Aorta (tissue), 5 donors: ENCODE data around the gene FTO. TPM values are rescaled to one million over a fixed set of nuclear protein-coding genes. Genes with fewer than 3 reads are reported as not detected.

ENCODE experiments used
- ATAC-seq: fragments of 200-7000 bp; cut with Tn5 transposase; one replicate; pipeline ENCODE4 v1.9.1; 2022; ENCODE audit warnings: moderate library complexity; ENCODE audit not compliant: low FRiP score
- DNase-seq, 2 donors: peaks; one replicate each; pipeline ENCODE4 v3.0.0-alpha.2; 2020
- H3K27ac ChIP-seq, 2 donors: one replicate each; pipeline ENCODE4 v1.5.1; 2013; ENCODE audit warnings: low read length in 2 of 2, mild to moderate bottlenecking in 2 of 2, moderate library complexity in 2 of 2, control low read depth in 1 of 2, inconsistent platforms in 1 of 2, low read depth in 1 of 2
- H3K27me3 ChIP-seq, 2 donors: one replicate each; pipeline ENCODE4 v1.6.1; 2013; ENCODE audit warnings: control low read depth in 1 of 2, low read length in 1 of 2, mild to moderate bottlenecking in 1 of 2, moderate library complexity in 1 of 2; ENCODE audit not compliant: insufficient read depth in 2 of 2, control insufficient read depth in 1 of 2
- H3K36me3 ChIP-seq, 2 donors: one replicate each; pipeline ENCODE4 v1.6.1; 2013; ENCODE audit warnings: control low read depth in 1 of 2, low read length in 1 of 2, mild to moderate bottlenecking in 1 of 2; ENCODE audit not compliant: insufficient read depth in 2 of 2, control insufficient read depth in 1 of 2
- H3K4me1 ChIP-seq, 2 donors: one replicate each; pipeline ENCODE4 v1.6.1; 2013; ENCODE audit warnings: low read length in 2 of 2, control low read depth in 1 of 2, mild to moderate bottlenecking in 1 of 2, moderate library complexity in 1 of 2; ENCODE audit not compliant: insufficient read depth in 2 of 2, control insufficient read depth in 1 of 2
- H3K4me3 ChIP-seq, 2 donors: one replicate each; pipeline ENCODE4 v1.5.1; 2013; ENCODE audit warnings: low read length in 2 of 2, control low read depth in 1 of 2, mild to moderate bottlenecking in 1 of 2
- H3K9me3 ChIP-seq: one replicate; pipeline ENCODE4 v1.6.1; 2013; ENCODE audit warnings: mild to moderate bottlenecking, low read length; ENCODE audit not compliant: control insufficient read depth
- WGBS, 2 donors: extraction: QIAGEN DNeasy Blood & Tissue Kit; methylation state at CpG; one replicate each; pipeline ENCODE4 v1.1.7; 2013; 5-methylcytosine and 5-hydroxymethylcytosine counted together
- intact Hi-C, 2 donors: fragments of 100-400 bp; cut with DNase I; formaldehyde crosslinking; loops; one replicate each; pipeline versions ENCODE4 v1.14.2 to v1.15.0; 2022
- polyA plus RNA-seq, 2 donors: library from polyadenylated mRNA; stranded (reverse); fragments of 200-250 nt; gene quantifications; one replicate each; pipeline ENCODE4 v1.2.3, GENCODE V29; 2013
- total RNA-seq, 2 donors: library from RNA; stranded (reverse); fragmentation: NEBNext Ultra II Directional; extraction: Animal tissue kit (Norgen Biotek cat#: 25700); gene quantifications; one replicate each; pipeline ENCODE4 v1.2.1, GENCODE V29; 2021
- donor health status: healthy with polysubstance abuse.
- donor health status: Bipolar disorder and iron deficiency.
- donor health status: DM: no; HTN: no; CAD: no.
- donor health status: DM: no; HTN: no; CAD: no.
- donor health status: DM: yes; HTN: yes; CAD: no.

Gene FTO
- total and polyA plus RNA-seq, 4 donors: 17.9 to 97.7 (median 55.6) TPM

DNA sequence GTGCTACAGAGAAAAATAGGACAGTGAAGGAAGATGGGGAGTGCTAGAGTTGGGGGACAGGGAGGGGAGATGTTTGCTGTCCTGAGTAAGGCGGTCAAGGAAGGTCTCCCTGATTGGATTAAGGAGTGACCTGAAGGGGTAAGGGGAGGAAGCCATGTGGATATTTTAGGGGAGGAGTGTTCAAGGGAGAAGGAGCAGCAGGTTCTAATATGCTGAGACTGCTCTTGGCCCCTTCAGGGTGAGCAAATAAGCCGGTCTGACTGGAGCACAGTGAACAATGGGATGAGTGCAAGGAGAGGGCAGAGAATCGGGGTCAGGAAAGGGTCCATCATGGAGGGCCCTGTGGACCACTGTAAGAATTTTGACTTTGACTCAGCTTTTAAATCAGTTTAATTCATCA is 393.8 kb downstream of the FTO start:
- Histone ChIP-seq H3K4me3 (no peak overlapping the region), H3K4me1 (no peaks in the 10 kb centered on the region), H3K27ac (no peak overlapping the region), H3K9me3 (no peaks in the 10 kb centered on the region), H3K36me3 (no peaks in the 10 kb centered on the region), H3K27me3 (no peaks in the 10 kb centered on the region)
- DNase-seq (no peak), ATAC-seq (no peak)
- intact Hi-C loops: no loop called here
- WGBS, 2 donors: 76 to 81% methylated on average over 3 of the region's 3 CpGs

DNA sequence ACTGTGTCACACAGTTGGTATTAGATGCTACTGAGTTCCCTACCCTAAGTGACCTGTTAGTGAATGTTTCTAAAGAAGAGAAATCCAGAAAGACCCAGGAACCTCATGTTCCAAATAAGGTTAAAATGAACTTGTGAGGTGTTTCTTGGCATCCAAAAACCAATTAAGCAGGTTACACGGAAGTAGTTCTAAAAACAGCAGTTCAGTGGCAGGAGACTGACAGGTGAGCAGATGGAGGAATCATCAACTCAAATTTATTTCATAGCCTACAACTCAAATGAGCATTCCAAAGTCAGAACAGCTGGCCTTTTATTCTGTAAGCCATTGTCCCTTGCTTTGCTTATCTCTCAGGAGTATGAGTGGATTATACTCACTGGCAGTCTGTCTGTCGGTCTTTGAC is 394.3 kb downstream of the FTO start:
- no peak for DNase-seq
- Histone ChIP-seq H3K27ac (no peak overlapping the region), H3K4me3 (no peak overlapping the region), H3K27me3 (no peaks in the 10 kb centered on the region), H3K36me3 (no peaks in the 10 kb centered on the region), H3K9me3 (no peaks in the 10 kb centered on the region), H3K4me1 (no peaks in the 10 kb centered on the region)
- intact Hi-C loops: no loop called here
- no peak for ATAC-seq
- WGBS, 2 donors: 51 to 60% methylated on average over 2 of the region's 2 CpGs

DNA sequence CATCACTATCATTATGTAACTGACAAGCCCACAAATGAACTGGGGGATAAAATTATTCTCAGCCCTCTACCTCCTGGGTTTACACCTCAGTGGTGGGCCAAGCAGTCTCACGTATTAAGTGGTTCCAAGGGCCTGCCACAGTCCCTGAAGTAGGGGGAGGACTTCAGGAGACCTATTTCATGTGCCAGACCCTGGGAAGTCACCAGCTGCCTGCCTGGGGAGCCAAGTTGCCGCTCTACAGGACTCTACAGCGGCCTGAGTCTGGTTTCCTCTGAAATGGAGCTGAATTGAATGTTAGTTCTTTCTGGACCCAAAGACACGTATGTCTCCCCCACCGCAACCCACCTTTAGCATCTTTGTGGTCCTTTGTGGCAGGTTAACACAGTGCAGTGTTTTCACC is 395.7 kb downstream of the FTO start:
- H3K4me1 ChIP-seq: no peaks in the 10 kb centered on the region
- intact Hi-C loops: no loop called here
- ATAC-seq (no peak), DNase-seq (no peak)
- no peaks in the 10 kb centered on the region for H3K9me3 ChIP-seq
- H3K4me3 ChIP-seq: no peak overlapping the region
- H3K36me3 ChIP-seq: no peaks in the 10 kb centered on the region
- H3K27ac ChIP-seq: no peak overlapping the region
- H3K27me3 ChIP-seq: no peaks in the 10 kb centered on the region
- 87 to 90% methylated on average over 5 of the region's 5 CpGs for WGBS, 2 donors

DNA sequence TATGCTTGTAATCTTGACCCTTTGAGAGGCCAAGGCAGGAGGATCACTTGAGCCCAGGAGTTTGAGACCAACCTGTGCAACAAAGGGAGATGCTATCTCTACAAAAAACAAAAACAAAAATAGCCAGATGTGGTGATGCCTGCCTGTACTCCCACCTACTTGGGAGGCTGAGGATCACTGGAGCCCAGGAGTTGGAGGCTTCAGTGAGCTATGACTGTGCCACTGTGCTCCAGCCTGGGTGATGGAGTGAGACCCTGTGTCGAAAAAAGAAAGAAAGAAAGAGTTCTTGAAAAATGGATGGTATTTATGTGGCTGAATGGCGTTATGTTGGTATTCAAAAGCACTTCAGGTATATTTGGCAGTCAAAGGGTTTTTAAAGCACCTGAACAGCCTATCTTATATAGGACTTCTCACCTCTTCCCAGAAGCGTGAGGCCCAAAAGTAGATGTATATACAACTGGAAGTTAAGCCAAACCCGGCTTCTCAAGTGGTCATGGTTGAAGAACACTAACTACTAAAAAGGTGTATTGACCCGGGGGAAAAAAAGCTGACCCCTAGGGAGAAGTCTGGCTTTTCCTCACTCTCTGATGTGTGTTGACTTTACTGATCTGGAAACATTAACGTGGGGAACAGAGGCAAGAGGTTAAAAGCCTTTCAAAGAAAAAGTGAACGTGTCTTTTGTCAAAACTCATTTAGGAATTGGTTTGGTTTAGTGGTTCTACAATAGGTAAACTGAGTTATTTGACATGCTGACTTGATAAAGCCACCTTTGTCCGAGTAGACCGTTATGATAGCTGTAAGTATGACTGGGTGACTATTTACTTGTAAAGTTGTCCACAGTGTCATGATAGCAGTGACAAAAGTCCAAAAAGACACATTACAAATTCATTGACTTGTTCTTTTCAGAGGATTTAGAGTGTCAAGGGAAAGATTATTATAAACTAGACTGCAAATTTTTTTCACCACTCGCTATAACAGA is 399.2 kb downstream of the FTO start:
- H3K4me1 ChIP-seq: no peaks in the 10 kb centered on the region
- ATAC-seq (no peak), DNase-seq (no peak)
- WGBS, 2 donors: 80 to 84% methylated on average over 10 of the region's 10 CpGs
- no peaks in the 10 kb centered on the region for H3K36me3 ChIP-seq
- H3K4me3 ChIP-seq: no peak overlapping the region
- intact Hi-C loops: no loop called here
- no peaks in the 10 kb centered on the region for H3K27me3 ChIP-seq
- no peaks in the 10 kb centered on the region for H3K9me3 ChIP-seq
- no peak overlapping the region for H3K27ac ChIP-seq

DNA sequence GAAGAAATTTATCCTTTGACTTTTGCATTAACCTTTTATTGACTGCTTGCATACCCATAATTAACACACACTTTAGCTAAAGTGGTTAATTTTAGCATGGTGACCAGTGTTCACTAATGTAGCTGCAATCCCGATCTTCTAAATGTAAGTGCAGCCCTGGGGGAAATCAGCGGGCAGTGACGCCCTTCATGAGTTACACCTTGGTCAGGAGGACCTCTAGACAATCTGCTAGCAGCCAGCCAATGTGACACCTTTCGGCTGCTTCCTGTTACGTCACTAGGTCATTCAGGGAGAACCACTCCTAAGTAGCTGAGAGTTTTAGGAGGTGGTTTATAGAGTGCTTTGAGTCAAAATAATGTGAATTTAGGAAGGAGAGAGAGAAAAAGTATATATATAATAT is 402.1 kb downstream of the FTO start:
- DNase-seq: no peak
- Histone ChIP-seq H3K27me3 (no peaks in the 10 kb centered on the region), H3K27ac (no peak overlapping the region), H3K4me3 (no peak overlapping the region), H3K36me3 (no peaks in the 10 kb centered on the region), H3K9me3 (no peaks in the 10 kb centered on the region), H3K4me1 (no peaks in the 10 kb centered on the region)
- no peak for ATAC-seq
- 92 to 94% methylated on average over 5 of the region's 5 CpGs for WGBS, 2 donors
- intact Hi-C loops: no loop called here

DNA sequence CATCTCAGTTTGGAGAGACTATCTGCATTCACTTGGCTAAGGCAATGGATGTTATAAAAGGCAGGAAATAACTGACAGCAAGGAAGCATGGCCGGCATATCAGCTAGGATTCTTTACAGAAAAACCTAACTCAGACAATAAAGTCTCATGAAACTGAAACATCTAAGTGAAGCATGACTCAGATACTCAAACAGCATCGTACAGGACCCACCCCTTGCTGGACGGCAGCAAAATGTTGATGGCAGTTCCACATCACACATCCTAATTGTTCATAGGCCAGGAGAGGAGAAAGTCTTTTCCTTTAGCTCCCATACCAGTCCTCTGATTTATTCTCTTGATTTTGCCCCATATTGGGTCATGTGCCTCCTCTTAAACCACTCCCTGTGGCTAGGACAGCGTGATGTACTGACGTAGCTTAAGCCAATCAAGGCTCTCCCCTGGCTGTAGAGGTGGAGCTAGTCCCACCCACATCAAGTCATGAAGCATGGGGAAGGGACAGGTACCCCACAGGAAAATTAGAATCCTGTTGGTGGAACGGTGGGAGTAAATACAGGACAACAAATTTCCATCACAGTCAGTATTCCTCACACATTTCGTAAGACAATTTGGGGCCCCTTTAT is 403.7 kb downstream of the FTO start:
- Histone ChIP-seq H3K4me3 (no peak overlapping the region), H3K9me3 (no peaks in the 10 kb centered on the region), H3K27me3 (no peaks in the 10 kb centered on the region), H3K27ac (no peak overlapping the region), H3K36me3 (peaks cover 0 to 3% of the 10 kb centered on the region in 2 donors), H3K4me1 (no peaks in the 10 kb centered on the region)
- intact Hi-C loops: no loop called here
- ATAC-seq: no peak
- DNase-seq: no peak
- 88 to 92% methylated on average over 7 of the region's 7 CpGs for WGBS, 2 donors

DNA sequence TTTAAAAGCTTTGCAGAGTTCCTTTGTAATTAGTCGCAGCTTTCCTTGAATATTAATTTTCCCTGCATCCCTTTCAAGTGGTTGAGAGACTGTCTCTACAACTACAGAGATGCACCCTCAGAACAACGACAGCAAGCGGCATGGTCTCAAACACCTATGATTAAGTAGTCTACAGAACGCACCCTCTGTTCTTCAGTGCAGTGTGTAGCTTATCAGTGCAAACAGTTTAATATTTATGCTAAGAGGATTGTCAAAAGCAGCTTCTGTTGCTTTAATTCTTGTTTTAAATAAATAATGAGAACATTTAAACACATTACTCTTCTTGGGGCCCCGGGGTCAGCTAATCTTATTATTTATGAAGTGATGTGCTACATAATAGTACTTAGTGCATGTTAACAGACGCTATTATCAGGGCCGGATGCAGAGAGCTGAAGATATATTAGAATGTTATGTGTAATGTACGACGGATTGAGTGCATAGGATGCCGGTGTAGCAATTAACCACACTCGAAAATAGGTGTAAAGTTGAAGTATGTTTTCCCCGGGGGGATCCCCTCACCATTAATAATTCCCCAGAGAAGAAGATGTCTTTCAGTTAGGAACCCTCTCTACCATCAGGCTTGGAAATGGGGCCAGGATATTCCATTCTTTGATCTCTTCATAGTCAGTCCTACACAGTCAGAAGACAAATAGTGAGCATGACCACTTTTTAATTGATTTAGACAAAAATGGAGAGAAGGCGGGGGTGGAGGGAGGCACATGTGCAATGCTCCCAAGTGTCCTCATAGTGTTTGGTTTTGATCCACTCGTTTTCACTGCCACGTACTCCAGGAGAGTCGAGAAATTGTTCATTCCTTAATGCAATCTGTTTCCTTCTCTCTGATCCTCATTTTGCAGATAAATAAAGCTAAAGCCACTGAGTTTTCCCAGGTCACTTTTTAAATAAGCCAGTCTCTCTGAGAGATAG is 406.3 kb downstream of the FTO start:
- Histone ChIP-seq H3K27me3 (no peaks in the 10 kb centered on the region), H3K4me1 (no peaks in the 10 kb centered on the region), H3K9me3 (no peaks in the 10 kb centered on the region), H3K36me3 (peaks cover 1 to 3% of the 10 kb centered on the region in 2 donors), H3K4me3 (no peak overlapping the region), H3K27ac (no peak overlapping the region)
- 81 to 87% methylated on average over 16 of the region's 16 CpGs for WGBS, 2 donors
- DNase-seq: no peak
- ATAC-seq: no peak
- intact Hi-C loops: no loop called here

DNA sequence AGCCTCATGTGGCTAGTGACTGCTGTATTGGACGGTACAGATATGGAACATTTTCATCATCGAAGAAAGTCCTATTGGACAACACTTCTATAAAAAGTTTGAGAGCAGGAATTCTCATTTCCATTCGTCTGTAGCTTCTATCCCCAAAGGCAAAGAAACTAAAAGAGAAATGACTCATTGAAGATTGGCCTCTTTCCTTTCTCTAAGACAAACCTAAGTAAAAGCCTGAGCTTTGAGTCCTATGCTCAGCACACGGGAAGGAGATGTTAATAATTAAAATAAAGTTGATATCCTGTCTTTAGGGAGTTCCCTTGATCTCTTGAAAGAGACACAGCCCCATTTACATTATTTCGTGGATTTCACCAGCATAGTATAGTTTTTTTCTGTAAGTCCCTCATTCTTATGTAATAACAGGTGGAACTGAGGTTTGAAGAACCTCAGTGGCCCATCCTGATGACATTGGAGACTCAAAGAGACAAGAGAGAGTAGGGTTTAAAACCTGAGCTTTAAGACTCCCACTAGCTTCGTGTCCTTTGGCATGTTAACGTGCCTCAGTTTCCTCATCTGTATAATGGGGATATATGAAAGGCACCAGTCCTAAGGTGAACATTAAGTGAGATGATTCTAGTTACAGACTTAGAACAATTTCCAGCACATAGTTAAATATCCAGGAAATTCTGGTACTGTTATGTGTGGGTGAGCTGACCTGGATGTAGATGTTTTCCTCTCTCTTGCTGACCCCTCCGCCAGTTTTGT is 408.7 kb downstream of the FTO start:
- intact Hi-C loops: no loop called here
- Histone ChIP-seq H3K4me1 (no peaks in the 10 kb centered on the region), H3K9me3 (no peaks in the 10 kb centered on the region), H3K4me3 (no peak overlapping the region), H3K36me3 (peaks cover 1 to 3% of the 10 kb centered on the region in 2 donors), H3K27me3 (no peaks in the 10 kb centered on the region), H3K27ac (no peak overlapping the region)
- 90 to 91% methylated on average over 8 of the region's 8 CpGs for WGBS, 2 donors
- ATAC-seq (no peak), DNase-seq (no peak)
